Neural progenitor cell (in vitro differentiated cells): ENCODE measurements around the gene NR1H2. TPM values are rescaled to one million over a fixed set of nuclear protein-coding genes. Genes with fewer than 3 reads are reported as not detected.
A peak's percentile ranks its signal among the peaks of the same experiment; 100 is the strongest.
"Not testable (repeated sequence)": the region's sequence is repeated elsewhere in the genome, so short reads cannot be mapped to it uniquely, and the experiment has no call there.

Experiments
- DNase-seq: peaks from one replicate; pipeline ENCODE4 v3.0.0-alpha.2; 2016; ENCODE audit warnings: low spot score
- H2AFZ ChIP-seq: fragments of 200-600 bp; sonication (generic); replicated peaks from 2 replicates; pipeline ENCODE4 v1.6.1; 2016; ENCODE audit warnings: antibody characterized with exemption
- H3F3A ChIP-seq: fragments of 200-600 bp; sonication (generic); 2 replicates; pipeline ENCODE4 v1.6.1; 2016; ENCODE audit warnings: antibody characterized with exemption, low read depth
- H3K27ac ChIP-seq: fragments of 200-600 bp; sonication (generic); 2 replicates; pipeline ENCODE4 v1.5.1; 2016; ENCODE audit warnings: mild to moderate bottlenecking
- H3K27me3 ChIP-seq: fragments of 200-600 bp; sonication (generic); 2 replicates; pipeline ENCODE4 v1.6.1; 2016; ENCODE audit warnings: mild to moderate bottlenecking, moderate library complexity
- H3K36me3 ChIP-seq: fragments of 200-600 bp; sonication (generic); 2 replicates; pipeline ENCODE4 v1.5.1; 2016
- H3K4me1 ChIP-seq: fragments of 200-600 bp; sonication (generic); 2 replicates; pipeline ENCODE4 v1.6.1; 2016; ENCODE audit warnings: mixed run types
- H3K4me2 ChIP-seq: fragments of 200-600 bp; sonication (generic); 2 replicates; pipeline ENCODE4 v1.6.1; 2016
- H3K4me3 ChIP-seq: fragments of 200-600 bp; sonication (generic); 2 replicates; pipeline ENCODE4 v1.5.1; 2016
- H3K79me2 ChIP-seq: fragments of 200-600 bp; sonication (generic); 2 replicates; pipeline ENCODE4 v1.6.1; 2016; ENCODE audit warnings: low read depth
- H3K9ac ChIP-seq: fragments of 200-600 bp; sonication (generic); 2 replicates; pipeline ENCODE4 v1.6.1; 2016
- H3K9me3 ChIP-seq: fragments of 200-600 bp; sonication (generic); 2 replicates; pipeline ENCODE4 v1.5.1; 2016; ENCODE audit warnings: low read depth
- H4K20me1 ChIP-seq: fragments of 200-600 bp; sonication (generic); 2 replicates; pipeline ENCODE4 v1.6.1; 2016; ENCODE audit warnings: low read depth
- H3K27ac Mint-ChIP-seq: 3 replicates; pipeline ENCODE4 v1.8.0; 2021; ENCODE audit warnings: mixed read lengths
- H3K27me3 Mint-ChIP-seq: 2 replicates; pipeline ENCODE4 v1.8.0; 2022; ENCODE audit warnings: low read depth, mild to moderate bottlenecking, inconsistent platforms, moderate library complexity, mixed read lengths; ENCODE audit not compliant: insufficient read depth
- H3K36me3 Mint-ChIP-seq: 3 replicates; pipeline ENCODE4 v1.8.0; 2021; ENCODE audit warnings: mixed read lengths
- H3K4me1 Mint-ChIP-seq: 3 replicates; pipeline ENCODE4 v1.8.0; 2021; ENCODE audit warnings: mixed read lengths
- H3K4me3 Mint-ChIP-seq: 3 replicates; pipeline ENCODE4 v1.8.0; 2021; ENCODE audit warnings: mild to moderate bottlenecking, moderate library complexity, mixed read lengths
- H3K9me3 Mint-ChIP-seq: 3 replicates; pipeline ENCODE4 v1.8.0; 2020; ENCODE audit warnings: mixed read lengths
- CTCF ChIP-seq: fragments of 200-600 bp; sonication (generic); IDR thresholded peaks from 2 replicates; pipeline ENCODE4 v1.5.1; 2017; ENCODE audit warnings: antibody characterized with exemption, mild to moderate bottlenecking
- EZH2 ChIP-seq: fragments of 200-600 bp; sonication (generic); IDR thresholded peaks from 2 replicates; pipeline ENCODE4 v1.6.1; 2017; ENCODE audit warnings: antibody characterized with exemption, mild to moderate bottlenecking, moderate library complexity
- EZH2phosphoT487 ChIP-seq: fragments of 200-600 bp; sonication (generic); IDR thresholded peaks from 2 replicates; pipeline ENCODE4 v1.6.1; 2017; ENCODE audit warnings: antibody characterized with exemption
- total RNA-seq: library from RNA; depleted of rRNA; stranded (reverse); fragments of >200 nt; gene quantifications from 2 replicates; pipeline ENCODE4 v1.2.3, GENCODE V29; 2015; ENCODE audit warnings: low replicate concordance

NR1H2 gene
- total RNA-seq, 1 donor from 2014 or later: 25.4 TPM

GRCh38 chr19:50384685-50385535 lies 8.7 kb downstream of the NR1H2 start:
- Histone ChIP-seq H3K4me2 (peak overlapping the region; percentile 88), H3K27me3 (no peaks in the 10 kb centered on the region), H3K9ac (peak overlapping the region; percentile 62), H4K20me1 (peaks cover 21% of the 10 kb centered on the region), H3K79me2 (peaks cover 55% of the 10 kb centered on the region), H3K4me3 (peak overlapping the region; percentile 59), H3K4me1 (no peaks in the 10 kb centered on the region), H3F3A (peaks cover 14% of the 10 kb centered on the region), H3K27ac (no peak overlapping the region), H3K9me3 (no peaks in the 10 kb centered on the region), H2AFZ (no peak overlapping the region), H3K36me3 (peaks cover 3% of the 10 kb centered on the region)
- Mint-ChIP-seq H3K9me3 (no peaks in the 10 kb centered on the region), H3K27me3 (peaks cover 21% of the 10 kb centered on the region), H3K4me3 (peak overlapping the region; percentile 91), H3K27ac (peak overlapping the region; percentile 33), H3K36me3 (peaks cover 24% of the 10 kb centered on the region), H3K4me1 (peaks cover 20% of the 10 kb centered on the region)
- DNase-seq: peak; percentile 46
- TF ChIP-seq EZH2phosphoT487 (no peak), EZH2 (no peak), CTCF (no peak)

- no peaks in the 10 kb centered on the region for H3K9me3 ChIP-seq
- H3K27me3 Mint-ChIP-seq: peaks cover 22% of the 10 kb centered on the region
- no peaks in the 10 kb centered on the region for H3K27me3 ChIP-seq
- no peak for DNase-seq
- H3K4me1 ChIP-seq: no peaks in the 10 kb centered on the region
- H4K20me1 ChIP-seq: peaks cover 21% of the 10 kb centered on the region
- H3F3A ChIP-seq: peaks cover 12% of the 10 kb centered on the region
- no peak overlapping the region for H2AFZ ChIP-seq
- no peak overlapping the region for H3K27ac ChIP-seq
- H3K4me2 ChIP-seq: no peak overlapping the region
- TF ChIP-seq EZH2phosphoT487 (no peak), EZH2 (no peak), CTCF (no peak)
- H3K4me3 ChIP-seq: no peak overlapping the region
- peaks cover 10% of the 10 kb centered on the region for H3K9me3 Mint-ChIP-seq
- H3K27ac Mint-ChIP-seq: no peak overlapping the region
- peaks cover 20% of the 10 kb centered on the region for H3K4me1 Mint-ChIP-seq
- H3K9ac ChIP-seq: no peak overlapping the region
- peak overlapping the region; percentile 9 for H3K4me3 Mint-ChIP-seq
- peaks cover 32% of the 10 kb centered on the region for H3K36me3 Mint-ChIP-seq
- H3K36me3 ChIP-seq: peaks cover 3% of the 10 kb centered on the region
- H3K79me2 ChIP-seq: peaks cover 69% of the 10 kb centered on the region
Measured at GRCh38 chr19:50387176-50387867, 11.1 kb downstream of the NR1H2 start.

GRCh38 chr19:50387868-50388245 lies 11.6 kb downstream of the NR1H2 start:
- H4K20me1 ChIP-seq: peaks cover 21% of the 10 kb centered on the region
- peaks cover 15% of the 10 kb centered on the region for H3K9me3 Mint-ChIP-seq
- peaks cover 22% of the 10 kb centered on the region for H3K27me3 Mint-ChIP-seq
- no peak for TF ChIP-seq CTCF
- TF ChIP-seq EZH2phosphoT487: no peak
- no peak for TF ChIP-seq EZH2
- H3K36me3 ChIP-seq: peaks cover 6% of the 10 kb centered on the region
- H3K9ac ChIP-seq: no peak overlapping the region
- no peak overlapping the region for H3K27ac Mint-ChIP-seq
- no peaks in the 10 kb centered on the region for H3K4me1 ChIP-seq
- no peaks in the 10 kb centered on the region for H3K9me3 ChIP-seq
- H3F3A ChIP-seq: peaks cover 8% of the 10 kb centered on the region
- H3K79me2 ChIP-seq: peaks cover 74% of the 10 kb centered on the region
- H3K27ac ChIP-seq: no peak overlapping the region
- no peak overlapping the region for H3K4me2 ChIP-seq
- H3K4me1 Mint-ChIP-seq: peaks cover 20% of the 10 kb centered on the region
- no peak for DNase-seq
- no peak overlapping the region for H3K4me3 ChIP-seq
- peak overlapping the region; percentile 9 for H3K4me3 Mint-ChIP-seq
- H2AFZ ChIP-seq: no peak overlapping the region
- H3K36me3 Mint-ChIP-seq: peaks cover 36% of the 10 kb centered on the region
- H3K27me3 ChIP-seq: no peaks in the 10 kb centered on the region

GRCh38 chr19:50390295-50390694 lies 14.0 kb downstream of the NR1H2 start:
- not testable (repeated sequence) for H3F3A ChIP-seq, H3K4me3 Mint-ChIP-seq, H2AFZ ChIP-seq, H3K4me1 Mint-ChIP-seq, H3K9me3 ChIP-seq, H3K9ac ChIP-seq, H3K4me1 ChIP-seq, H3K27ac Mint-ChIP-seq, H3K27ac ChIP-seq, H3K4me2 ChIP-seq, H3K27me3 Mint-ChIP-seq, H3K36me3 ChIP-seq, DNase-seq, H3K27me3 ChIP-seq, H3K4me3 ChIP-seq
- Histone ChIP-seq H3K79me2 (peaks cover 89% of the 10 kb centered on the region), H4K20me1 (peaks cover 13% of the 10 kb centered on the region)
- peaks cover 19% of the 10 kb centered on the region for H3K9me3 Mint-ChIP-seq
- H3K36me3 Mint-ChIP-seq: peaks cover 49% of the 10 kb centered on the region

- H3F3A ChIP-seq, H3K4me3 Mint-ChIP-seq, H3K27ac Mint-ChIP-seq, H3K9ac ChIP-seq, H4K20me1 ChIP-seq, H3K27me3 Mint-ChIP-seq, H3K27ac ChIP-seq, H3K27me3 ChIP-seq, H3K4me1 Mint-ChIP-seq, H3K4me3 ChIP-seq, H2AFZ ChIP-seq, DNase-seq, H3K4me1 ChIP-seq, H3K9me3 ChIP-seq, H3K36me3 ChIP-seq, H3K4me2 ChIP-seq: not testable (repeated sequence)
- peaks cover 49% of the 10 kb centered on the region for H3K36me3 Mint-ChIP-seq
- H3K79me2 ChIP-seq: peaks cover 89% of the 10 kb centered on the region
- peaks cover 19% of the 10 kb centered on the region for H3K9me3 Mint-ChIP-seq
Measured at GRCh38 chr19:50390952-50391351, 14.7 kb downstream of the NR1H2 start.
